ENCODE results near the gene C10orf120.

GRCh38 chr10:122648599-122649428, 50.8 kb downstream of the C10orf120 start:
- no peak for TF ChIP-seq USF2 (IDR thresholded peaks at IDR 0.05)
- TF ChIP-seq POLR2A (IDR thresholded peaks at IDR 0.05; ENCODE audit: low read length): no peak
- TF ChIP-seq CTCF (IDR thresholded peaks at IDR 0.05): peak; percentile 61
- TF ChIP-seq EP300 (IDR thresholded peaks at IDR 0.05): no peak
- TF ChIP-seq MYC (IDR thresholded peaks at IDR 0.05; ENCODE audit: borderline replicate concordance, low read length): no peak
- TF ChIP-seq CEBPB (IDR thresholded peaks at IDR 0.05): no peak
- TF ChIP-seq E2F6 (IDR thresholded peaks at IDR 0.05; ENCODE audit: borderline replicate concordance, low read depth): no peak
- TF ChIP-seq RCOR1 (IDR thresholded peaks at IDR 0.05; ENCODE audit: low read depth, low read length): no peak

All from A549 (cell line).